SK-N-SH (cell line): Measurements from ENCODE around the gene MIAT. TPM values are rescaled to one million over a fixed set of nuclear protein-coding genes. Genes with fewer than 3 reads are reported as not detected.

ENCODE experiments used
- CTCF ChIA-PET: fragments of 300-600, 350-600 bp; formaldehyde crosslinking; extraction: SDS; loops from one replicate; lab custom pipeline; 2021; lab: Yijun Ruan, JAX
- POLR2A ChIA-PET: fragments of 350-600 bp; sonication (Branson Sonifier 250); formaldehyde crosslinking; extraction: SDS; loops from one replicate; lab custom pipeline; 2020; ENCODE audit warnings: antibody characterized with exemption, inconsistent platforms; lab: Yijun Ruan, JAX
- DNase-seq: peaks from one replicate; pipeline ENCODE4 v3.0.0; 2012
- H2AFZ ChIP-seq: fragments of 200-600 bp; sonication (generic); 2 replicates; pipeline ENCODE4 v1.8.1; 2016; ENCODE audit warnings: antibody characterized with exemption, mild to moderate bottlenecking, low read depth
- H3F3A ChIP-seq: fragments of 200-600 bp; sonication (generic); replicated peaks from 2 replicates; pipeline ENCODE3; 2016; ENCODE audit warnings: antibody characterized with exemption, mild to moderate bottlenecking; ENCODE audit not compliant: insufficient read depth
- H3K27ac ChIP-seq, 2 experiments: fragments of 200-500 bp in 1 of 2; fragments of 200-600 bp in 1 of 2; sonication (Bioruptor generic) in 1 of 2; sonication (generic), shearing (Covaris generic) in 1 of 2; 2 replicates each; pipeline versions ENCODE4 v1.5.1 to v1.6.1; 2014 to 2016; ENCODE audit warnings: low read depth in 2 of 2, inconsistent platforms in 1 of 2, low read length in 1 of 2, mild to moderate bottlenecking in 1 of 2, mixed read lengths in 1 of 2
- H3K27me3 ChIP-seq: fragments of 200-600 bp; sonication (generic), shearing (Covaris generic); 2 replicates; pipeline ENCODE4 v1.6.1; 2016; ENCODE audit warnings: mixed run types; ENCODE audit not compliant: insufficient read depth
- H3K36me3 ChIP-seq, 2 experiments: fragments of 200-500 bp in 1 of 2; fragments of 200-600 bp in 1 of 2; sonication (Bioruptor generic) in 1 of 2; sonication (generic) in 1 of 2; replicated peaks in 1 of 2; 2 replicates each; pipeline versions ENCODE3 to v1.5.1; 2014 to 2016; ENCODE audit warnings: low read length in 1 of 2, mild to moderate bottlenecking in 1 of 2; ENCODE audit not compliant: insufficient read depth in 2 of 2, control insufficient read depth in 1 of 2
- H3K4me1 ChIP-seq, 2 experiments: fragments of 200-500 bp in 1 of 2; fragments of 200-600 bp in 1 of 2; sonication (Bioruptor generic) in 1 of 2; sonication (generic), shearing (Covaris generic) in 1 of 2; 2 replicates each; pipeline versions ENCODE4 v1.5.1 to v1.6.1; 2014 to 2016; ENCODE audit warnings: low read depth in 1 of 2, low read length in 1 of 2, mixed run types in 1 of 2; ENCODE audit not compliant: insufficient read depth in 2 of 2, control insufficient read depth in 1 of 2
- H3K4me2 ChIP-seq: fragments of 200-600 bp; sonication (generic), shearing (Covaris generic); 2 replicates; pipeline ENCODE4 v1.6.1; 2017; ENCODE audit warnings: mixed run types
- H3K4me3 ChIP-seq, 2 experiments: fragments of 200-500 bp in 1 of 2; fragments of 200-600 bp in 1 of 2; sonication (Bioruptor generic) in 1 of 2; sonication (generic), shearing (Covaris generic) in 1 of 2; 2 replicates each; pipeline versions ENCODE4 v1.5.1 to v1.8.1; 2014 to 2016; ENCODE audit warnings: low read depth in 2 of 2, inconsistent platforms in 1 of 2, low read length in 1 of 2, mild to moderate bottlenecking in 1 of 2, mixed read lengths in 1 of 2, moderate library complexity in 1 of 2
- H3K79me2 ChIP-seq: fragments of 200-600 bp; sonication (generic); 2 replicates; pipeline ENCODE4 v1.8.1; 2017; ENCODE audit warnings: mild to moderate bottlenecking; ENCODE audit not compliant: insufficient read depth
- H3K9ac ChIP-seq: fragments of 200-600 bp; sonication (generic); 2 replicates; pipeline ENCODE4 v1.6.1; 2017; ENCODE audit warnings: mixed run types
- H3K9me2 ChIP-seq: fragments of 200-600 bp; sonication (generic); 2 replicates; pipeline ENCODE4 v1.6.1; 2017; ENCODE audit warnings: mixed run types
- H3K9me3 ChIP-seq: fragments of 200-600 bp; sonication (generic); 2 replicates; pipeline ENCODE4 v1.6.1; 2017; ENCODE audit warnings: mixed run types, mild to moderate bottlenecking, moderate library complexity
- H4K20me1 ChIP-seq: fragments of 200-600 bp; sonication (generic); 2 replicates; pipeline ENCODE4 v1.6.1; 2017; ENCODE audit warnings: mild to moderate bottlenecking, mixed run types; ENCODE audit not compliant: insufficient read depth
- CHD2 ChIP-seq: fragments of 150-350 bp; IDR thresholded peaks from 2 replicates; pipeline ENCODE4 v1.6.1; 2018; ENCODE audit warnings: low read length; ENCODE audit not compliant: partially characterized antibody
- CTCF ChIP-seq: fragments of 200-600 bp; sonication (generic); IDR thresholded peaks from 2 replicates; pipeline ENCODE4 v1.6.1; 2017; ENCODE audit warnings: antibody characterized with exemption, mild to moderate bottlenecking, moderate library complexity
- EP300 ChIP-seq, 2 experiments: IDR thresholded peaks; 2 replicates each; pipeline versions ENCODE4 v1.4.0 to v1.6.1; 2012; ENCODE audit warnings: borderline replicate concordance in 1 of 2, low read depth in 1 of 2, low read length in 1 of 2
- FOXJ3 ChIP-seq: sonication (generic); formaldehyde crosslinking; IDR thresholded peaks from 2 replicates; pipeline ENCODE4 v1.5.1; 2020; ENCODE audit warnings: mild to moderate bottlenecking, missing genetic modification reagents
- GABPA ChIP-seq: IDR thresholded peaks from 2 replicates; pipeline ENCODE4 v1.4.0; 2012; ENCODE audit warnings: low read depth, mild to moderate bottlenecking
- GATA2 ChIP-seq: sonication (generic); formaldehyde crosslinking; IDR thresholded peaks from 2 replicates; pipeline ENCODE4 v1.5.0; 2020; ENCODE audit warnings: mild to moderate bottlenecking, missing genetic modification reagents
- RCOR1 ChIP-seq: fragments of 150-350 bp; IDR thresholded peaks from 2 replicates; pipeline ENCODE4 v1.6.1; 2017; ENCODE audit warnings: antibody characterized with exemption, low read length
- SMC3 ChIP-seq: IDR thresholded peaks from 2 replicates; pipeline ENCODE4 v1.6.1; 2012; ENCODE audit warnings: low read depth, low read length, improper control_type of control experiment
- TCF12 ChIP-seq: IDR thresholded peaks from 2 replicates; pipeline ENCODE4 v1.4.0; 2012
- WGBS: methylation state at CpG from one replicate; pipeline ENCODE4 v1.1.6; 2017; ENCODE audit warnings: low lambda C conversion rate; 5-methylcytosine and 5-hydroxymethylcytosine counted together
- polyA plus RNA-seq, 3 experiments: library from polyadenylated mRNA; depleted of rRNA; stranded (reverse); fragments of >200 nt; gene quantifications; 2 replicates each; pipeline ENCODE4 v1.2.3, GENCODE V29; 2012

The MIAT gene
- polyA plus RNA-seq, 1 of the 3 experiments (the other 2 are of a cell fraction), result 5.4 TPM

GRCh38 chr22:26617271-26618199 is 39.9 kb upstream of the MIAT start, which contains the start of gene CRYBB1:
TSS of gene CRYBB1 (minus strand) at chr22:26618027. CDS start at chr22:26616319, 1,708 bp downstream.
- Histone ChIP-seq H2AFZ (peak within 1 kb of the TSS; percentile 68; the same call in 1 of the 2 replicates), H3F3A (no peaks in the 10 kb centered on the region), H3K36me3 (no peaks in the 10 kb centered on the region), H3K4me1 (peaks cover 0 to 27% of the 10 kb centered on the region in 2 experiments; a peak in 3 of 4 replicates), H3K9me2 (no peaks in the 10 kb centered on the region)
- 68% methylated on average over 6 of the region's 7 CpGs for WGBS
- peak; percentile 79 for DNase-seq
- 0 out of 2 replicates have a peak, but pooled peaks have one; percentile 22 for TF ChIP-seq FOXJ3
- TF ChIP-seq CHD2, result peak; percentile 22
- TF ChIP-seq EP300 (IDR thresholded peaks at IDR 0.05; ENCODE audit: borderline replicate concordance in 1 of 2, low read depth in 1 of 2, low read length in 1 of 2), result peak in 1 of 2 experiments; percentile 22; a peak in 1 of 4 replicates
- TF ChIP-seq CTCF, result no peak
- no peak for TF ChIP-seq GABPA
- TF ChIP-seq GATA2 (CRISPR knock-in tag), result peak; percentile 34
- TF ChIP-seq RCOR1, result peak; percentile 20; the same call in 1 of the 2 replicates
- peak; percentile 49; the same call in 1 of the 2 replicates for TF ChIP-seq TCF12
- TF ChIP-seq, all 33 proteins: peak for 6
- Histone ChIP-seq H3K4me2 (no peak within 1 kb of the TSS), H3K27ac (peak within 1 kb of the TSS in 1 of 2 experiments; percentile 60; a peak in 2 of 4 replicates), H3K9me3 (no peaks in the 10 kb centered on the region), H3K27me3 (no peaks in the 10 kb centered on the region; the same call in 1 of the 2 replicates), H3K9ac (no peak within 1 kb of the TSS), H4K20me1 (no peaks in the 10 kb centered on the region), H3K4me3 (no peak within 1 kb of the TSS), H3K79me2 (no peaks in the 10 kb centered on the region)
- ChIA-PET POLR2A (no interaction called here), CTCF (interaction anchor here (0.7 to 1.1 kb wide), 3 partner anchors 30 to 251 kb away, joined by 3 to 4 read pairs (median 4); no protein-coding TSS in a partner anchor)

GRCh38 chr22:26618455-26618854 is 38.9 kb upstream of the MIAT start:
- TF ChIP-seq SMC3 (no peak), RCOR1 (0 out of 2 replicates have a peak, but pooled peaks have one; percentile 8)
- Histone ChIP-seq H3F3A (no peaks in the 10 kb centered on the region), H4K20me1 (no peaks in the 10 kb centered on the region), H3K4me1 (peaks cover 0 to 27% of the 10 kb centered on the region in 2 experiments; a peak in 3 of 4 replicates), H3K9me3 (no peaks in the 10 kb centered on the region), H2AFZ (no peak overlapping the region), H3K9ac (no peak overlapping the region), H3K4me3 (no peak overlapping the region), H3K79me2 (no peaks in the 10 kb centered on the region), H3K27ac (peak overlapping the region in 1 of 2 experiments; percentile 60; a peak in 2 of 4 replicates), H3K36me3 (no peaks in the 10 kb centered on the region), H3K27me3 (no peaks in the 10 kb centered on the region; the same call in 1 of the 2 replicates), H3K4me2 (no peak overlapping the region), H3K9me2 (no peaks in the 10 kb centered on the region)
- CTCF ChIA-PET, result interaction anchor here (0.6 to 1.1 kb wide), 2 partner anchors 252 to 257 kb away, joined by 3 to 4 read pairs; no protein-coding TSS in a partner anchor
- no peak for DNase-seq
- WGBS, result 85% methylated on average over 8 of the region's 8 CpGs
- POLR2A ChIA-PET, result no interaction called here
